HK-2 (cell line): Measurements from ENCODE around the gene TRIM73.
"Not testable (repeated sequence)": the region's sequence is repeated elsewhere in the genome, so short reads cannot be mapped to it uniquely, and the experiment has no call there.

Experiments used
- DNase-seq: peaks from one replicate; pipeline ENCODE4 v3.0.0-alpha.2; 2018; ENCODE audit not compliant: unreplicated experiment

The TRIM73 gene

GRCh38 chr7:75395329-75395728 is at the start of gene TRIM73:
TRIM73 (plus strand) TSS chr7:75395629; CDS start chr7:75398934, 3,305 bp downstream.
- DNase-seq: not testable (repeated sequence)

- not testable (repeated sequence) for DNase-seq
Observed at GRCh38 chr7:75358671-75359541, 36.5 kb upstream of the TRIM73 start.

GRCh38 chr7:75359542-75359848 is 35.9 kb upstream of the TRIM73 start:
- DNase-seq: not testable (repeated sequence)

- not testable (repeated sequence) for DNase-seq
Observed at GRCh38 chr7:75364079-75364478, 31.4 kb upstream of the TRIM73 start.

GRCh38 chr7:75366643-75367042 is 28.8 kb upstream of the TRIM73 start:
- not testable (repeated sequence) for DNase-seq

GRCh38 chr7:75367313-75367712 is 28.1 kb upstream of the TRIM73 start:
- not testable (repeated sequence) for DNase-seq

GRCh38 chr7:75374144-75374518 is 21.3 kb upstream of the TRIM73 start:
- DNase-seq: not testable (repeated sequence)

GRCh38 chr7:75374519-75375317 is 20.7 kb upstream of the TRIM73 start:
- DNase-seq: not testable (repeated sequence)

GRCh38 chr7:75393194-75393593 is 2.2 kb upstream of the TRIM73 start:
- DNase-seq: not testable (repeated sequence)

- not testable (repeated sequence) for DNase-seq
Observed at GRCh38 chr7:75397865-75398264, 2.4 kb downstream of the TRIM73 start.

GRCh38 chr7:75398771-75399700 is 3.6 kb downstream of the TRIM73 start:
- not testable (repeated sequence) for DNase-seq

GRCh38 chr7:75400575-75400974 is 5.1 kb downstream of the TRIM73 start:
- not testable (repeated sequence) for DNase-seq

GRCh38 chr7:75403455-75404443 is 8.3 kb downstream of the TRIM73 start:
- DNase-seq: not testable (repeated sequence)

GRCh38 chr7:75404663-75405062 is 9.2 kb downstream of the TRIM73 start:
- not testable (repeated sequence) for DNase-seq

GRCh38 chr7:75409880-75410822 is 14.7 kb downstream of the TRIM73 start:
- DNase-seq: not testable (repeated sequence)

- not testable (repeated sequence) for DNase-seq
Observed at GRCh38 chr7:75410823-75411173, 15.4 kb downstream of the TRIM73 start.

GRCh38 chr7:75414204-75414603 is 18.8 kb downstream of the TRIM73 start:
- not testable (repeated sequence) for DNase-seq

GRCh38 chr7:75414708-75415427 is 19.4 kb downstream of the TRIM73 start:
- DNase-seq: peak; percentile 7

GRCh38 chr7:75415428-75415817 is 20.0 kb downstream of the TRIM73 start:
- DNase-seq: not testable (repeated sequence)
